Hindlimb muscle (tissue), 1 donor: Measurements from ENCODE around the gene ZNF771. TPM values are rescaled to one million over a fixed set of nuclear protein-coding genes. Genes with fewer than 3 reads are reported as not detected.
A peak's percentile ranks its signal among the peaks of the same experiment; 100 is the strongest.
"Not testable (repeated sequence)": the region's sequence is repeated elsewhere in the genome, so short reads cannot be mapped to it uniquely, and the experiment has no call there.

Experiments
- DNase-seq: peaks from one replicate; pipeline ENCODE4 v3.0.0-alpha.2; 2013
- polyA plus RNA-seq: library from polyadenylated mRNA; unstranded; fragments of 120-200 nt; gene quantifications from one replicate; pipeline ENCODE4 v1.2.1, GENCODE V29; 2013; ENCODE audit not compliant: insufficient read length

ZNF771 gene
- polyA plus RNA-seq, 1 donor: 6.0 TPM

DNA sequence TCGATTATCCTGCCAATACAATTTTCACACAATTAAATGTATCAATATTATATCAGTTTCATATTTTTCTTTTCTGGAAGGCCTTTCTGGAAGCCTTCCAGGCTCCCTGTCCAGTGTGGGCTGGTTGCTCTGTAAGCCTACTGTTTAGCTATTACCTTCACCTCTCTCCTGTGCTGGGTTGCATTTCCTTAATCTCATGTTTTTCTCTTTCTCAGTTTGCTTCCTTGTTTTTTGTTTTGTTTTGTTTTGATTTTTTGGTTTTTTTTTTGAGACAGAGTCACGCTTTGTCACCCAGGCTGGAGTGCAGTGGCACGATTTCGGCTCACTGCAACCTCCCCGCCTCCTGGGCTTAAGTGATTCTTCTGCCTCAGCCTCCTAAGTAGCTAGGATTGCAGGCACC is 31.4 kb downstream of the ZNF771 start:
- no peak for DNase-seq

DNA sequence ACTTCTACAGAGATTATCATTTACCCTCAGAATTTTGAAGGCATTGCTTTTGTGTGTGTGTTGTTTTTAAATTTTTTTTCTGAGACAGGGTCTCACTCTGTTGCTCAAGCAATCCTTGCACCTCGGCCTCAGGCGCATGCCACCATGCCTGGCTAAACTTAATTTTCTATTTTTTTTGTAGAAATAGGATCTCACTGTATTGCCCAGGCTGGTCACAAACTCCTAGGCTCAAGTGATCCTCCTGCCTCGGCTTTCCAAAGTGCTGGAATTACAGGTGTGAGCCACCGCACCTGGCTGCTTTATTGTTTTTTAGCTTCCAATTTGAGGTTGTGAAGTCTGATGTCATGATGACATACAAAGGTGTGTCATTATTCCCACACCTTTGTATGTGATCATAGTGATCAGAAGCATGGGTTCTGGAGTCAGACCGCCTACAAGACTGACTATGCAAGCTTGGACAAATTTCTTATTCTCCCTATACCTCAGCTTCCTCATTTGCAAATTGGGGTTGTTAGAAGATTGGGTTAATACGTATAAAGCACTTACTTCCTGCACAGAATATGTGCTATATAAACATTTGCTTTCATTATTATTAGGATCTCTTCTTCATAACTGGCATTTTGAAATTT is 32.4 kb downstream of the ZNF771 start:
- DNase-seq: no peak

- no peak for DNase-seq
Observed at GRCh38 chr16:30443631-30444030, 36.2 kb downstream of the ZNF771 start.

GRCh38 chr16:30444231-30445148 is 37.1 kb downstream of the ZNF771 start:
- no peak for DNase-seq

DNA sequence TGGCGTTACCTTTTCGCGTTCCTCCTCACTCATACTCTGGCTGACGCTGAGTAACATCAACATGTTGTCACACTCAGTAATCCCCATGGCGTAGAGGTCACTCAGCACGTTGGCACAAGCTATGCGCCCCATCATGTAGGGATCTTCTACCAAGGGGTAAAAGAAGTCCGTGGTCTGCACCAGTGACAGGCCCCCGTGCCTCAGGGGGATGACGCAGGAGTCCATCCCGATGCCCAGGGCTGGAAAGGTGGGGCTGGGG is 37.7 kb downstream of the ZNF771 start:
- DNase-seq: no peak

DNA sequence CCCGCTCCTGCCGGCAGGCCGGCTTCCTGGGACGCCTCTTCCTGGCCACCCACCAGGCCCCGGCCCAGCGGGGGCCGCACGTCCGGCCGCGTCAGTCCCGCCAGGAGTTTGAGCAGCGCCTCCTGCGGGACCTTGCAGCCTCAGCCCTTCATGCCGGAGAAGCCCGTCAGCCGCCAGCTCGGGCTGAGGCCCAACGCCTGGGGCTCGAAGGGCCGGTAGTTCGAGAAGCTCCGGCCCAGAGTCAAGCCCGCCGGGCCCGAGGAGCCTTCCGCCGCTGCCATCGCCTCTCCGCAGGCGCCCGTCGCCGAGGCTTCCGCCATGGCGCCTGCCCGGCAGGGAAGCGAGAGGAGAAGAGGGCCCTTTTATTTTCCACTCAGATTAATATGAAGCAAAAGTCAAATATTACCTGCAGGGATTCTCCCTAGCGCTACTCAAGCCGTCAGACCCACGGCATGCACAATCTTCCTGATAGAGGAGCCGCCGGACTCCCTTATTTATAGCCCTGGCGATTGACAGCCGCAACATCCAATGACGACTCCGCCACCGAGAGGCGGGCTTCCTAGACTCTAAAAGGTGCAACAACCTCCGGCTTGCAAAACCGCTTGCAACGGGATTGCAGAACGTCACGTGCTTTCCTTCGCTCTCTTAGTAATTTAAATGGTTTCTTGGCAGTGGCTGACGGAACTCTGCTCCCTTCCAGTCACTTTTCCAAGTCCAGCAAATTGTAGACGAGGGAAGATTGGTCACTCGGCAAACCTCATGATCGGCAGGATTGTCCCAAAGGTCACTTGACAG is 38.2 kb downstream of the ZNF771 start, which contains the start of gene SEPHS2:
Gene SEPHS2 (minus strand): TSS at position 467 of the 795 bp plus-strand sequence. CDS start 147 bp downstream, at position 320.
- DNase-seq: peak; percentile 94

DNA sequence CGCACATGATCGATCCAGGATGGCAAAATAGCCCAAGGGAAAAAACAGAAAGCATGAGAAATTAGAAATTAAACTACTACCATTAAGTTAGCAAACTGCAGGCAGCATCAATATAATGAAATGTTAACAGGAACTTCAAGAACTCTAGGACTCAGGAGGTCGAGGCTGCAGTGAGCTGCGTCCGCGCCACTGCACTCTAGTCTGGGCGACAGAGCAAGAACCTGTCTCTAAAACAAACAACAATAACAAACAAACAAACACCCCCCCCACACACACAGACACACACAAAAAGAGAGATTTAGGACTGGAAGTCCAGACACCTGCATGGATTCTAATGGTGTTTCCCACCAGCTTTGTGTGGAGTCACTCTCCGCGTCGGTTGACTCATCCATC is 38.8 kb downstream of the ZNF771 start:
- DNase-seq: no peak

- no peak for DNase-seq
Observed at GRCh38 chr16:30447512-30448226, 40.3 kb downstream of the ZNF771 start.

- DNase-seq: no peak
Observed at GRCh38 chr16:30449116-30449435, 41.7 kb downstream of the ZNF771 start.

GRCh38 chr16:30452709-30453580 is 45.5 kb downstream of the ZNF771 start:
- DNase-seq: not testable (repeated sequence)

DNA sequence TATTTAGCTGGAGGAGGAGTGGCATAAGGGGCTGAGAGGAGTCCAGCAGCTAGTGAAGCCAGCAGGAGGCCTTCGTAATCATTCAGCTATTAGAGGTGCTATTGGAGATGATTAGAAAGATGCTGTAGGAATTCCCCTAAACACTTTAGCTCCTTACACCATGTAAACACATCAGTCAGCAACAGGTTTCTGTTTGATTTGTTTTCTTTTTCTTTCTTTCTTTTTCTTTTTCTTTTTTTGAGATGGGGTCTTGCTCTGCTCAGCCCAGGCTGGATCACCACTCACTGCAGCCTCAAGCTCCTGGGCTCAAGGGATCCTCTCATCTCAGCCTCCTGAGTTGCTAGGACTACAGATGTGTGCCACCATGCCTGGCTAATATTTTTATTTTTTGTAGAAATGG is 48.9 kb downstream of the ZNF771 start:
- DNase-seq: no peak

DNA sequence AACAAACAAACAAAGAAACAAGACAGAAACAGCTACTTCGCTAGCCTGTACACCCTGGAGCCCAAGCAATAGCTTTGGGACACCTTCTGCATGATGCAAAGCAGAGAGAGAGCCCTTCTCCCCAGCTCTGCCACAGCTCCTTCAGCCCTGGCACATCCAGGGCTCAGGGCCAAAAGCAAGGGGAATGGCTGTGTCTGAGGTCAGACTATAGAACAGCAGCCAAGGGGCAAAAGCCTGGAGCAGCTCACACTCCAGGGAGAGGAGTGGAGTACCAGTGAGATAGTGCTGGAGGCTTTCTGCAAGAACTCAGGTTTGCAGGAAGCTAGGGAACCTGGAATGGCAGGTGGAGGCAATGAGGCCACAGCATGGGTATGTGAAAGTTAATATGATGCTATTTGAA is 49.9 kb downstream of the ZNF771 start:
- DNase-seq: no peak

DNA sequence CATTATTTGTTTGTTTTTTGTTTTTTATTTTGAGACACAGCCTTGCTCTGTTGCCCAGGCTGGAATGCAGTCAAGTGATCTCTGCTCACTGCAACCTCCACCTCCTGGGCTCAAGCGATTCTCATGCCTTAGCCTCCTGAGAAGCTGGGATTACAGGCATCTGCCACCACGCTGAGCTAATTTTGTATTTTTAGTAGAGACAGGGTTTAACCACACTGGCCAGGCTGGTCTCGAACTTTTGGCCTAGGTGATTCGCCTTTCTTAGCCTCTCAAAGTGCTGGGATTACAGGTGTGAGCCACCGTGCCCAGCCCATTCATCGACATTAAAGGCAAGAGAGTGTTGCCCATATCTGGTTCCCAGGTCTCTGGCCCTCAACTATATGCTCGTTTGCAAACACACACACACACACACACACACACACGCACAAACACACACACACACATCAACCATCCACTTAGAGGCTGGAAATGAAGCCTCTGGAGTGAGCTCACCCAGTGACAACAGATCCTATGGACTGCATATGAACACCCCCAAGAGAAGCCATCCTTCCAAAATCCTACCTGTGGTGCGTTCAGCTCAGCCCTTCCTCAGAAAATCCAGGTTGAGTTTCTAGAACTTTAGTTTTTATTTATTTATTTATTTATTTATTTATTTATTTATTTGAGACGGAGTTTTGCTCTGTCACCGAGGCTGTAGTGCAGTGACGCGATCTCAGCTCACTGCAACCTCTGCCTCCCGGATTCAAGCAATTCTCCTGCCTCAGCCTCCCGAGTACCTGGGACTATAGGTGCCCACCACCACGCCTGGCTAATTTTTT is 50.5 kb downstream of the ZNF771 start:
- DNase-seq: no peak

GRCh38 chr16:30458561-30459394 is 51.4 kb downstream of the ZNF771 start:
- peak; percentile 15 for DNase-seq

DNA sequence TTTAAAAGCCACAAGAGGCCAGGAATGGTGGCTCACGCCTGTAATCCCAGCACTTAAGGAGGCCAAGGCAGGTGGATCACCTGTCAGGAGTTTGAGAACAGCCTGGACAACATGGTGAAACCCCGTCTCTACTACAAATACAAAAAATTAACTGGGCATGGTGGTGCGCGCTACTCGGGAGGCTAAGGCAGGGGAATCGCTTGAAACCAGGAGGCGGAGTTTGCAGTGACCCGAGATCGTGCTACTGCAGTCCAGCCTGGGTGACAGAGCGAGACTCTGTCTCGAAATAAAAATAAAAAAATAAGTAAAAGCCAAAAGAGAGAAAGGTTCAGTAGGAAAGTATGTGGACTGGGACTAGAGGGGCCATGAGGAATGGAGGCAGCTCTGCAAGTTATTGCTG is 52.0 kb downstream of the ZNF771 start:
- DNase-seq: no peak

DNA sequence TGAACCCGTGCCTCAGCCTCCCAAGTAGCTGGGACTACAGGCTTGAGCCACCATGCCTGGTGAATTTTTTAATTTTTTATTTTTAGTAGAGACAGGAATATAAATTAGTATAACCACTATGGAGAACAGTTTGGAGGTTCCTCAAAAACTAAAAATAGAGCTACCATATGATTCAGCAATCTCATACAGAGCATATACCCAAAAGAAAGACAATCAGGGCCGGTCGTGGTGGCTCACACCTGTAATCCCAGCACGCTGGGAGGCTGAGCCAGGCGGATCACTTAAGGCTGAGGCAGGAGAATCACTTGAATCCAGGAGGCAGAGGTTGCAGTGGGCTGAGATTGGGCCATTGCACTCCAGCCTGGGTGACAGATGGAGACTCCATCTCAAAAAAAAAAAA is 54.0 kb downstream of the ZNF771 start:
- DNase-seq: not testable (repeated sequence)

DNA sequence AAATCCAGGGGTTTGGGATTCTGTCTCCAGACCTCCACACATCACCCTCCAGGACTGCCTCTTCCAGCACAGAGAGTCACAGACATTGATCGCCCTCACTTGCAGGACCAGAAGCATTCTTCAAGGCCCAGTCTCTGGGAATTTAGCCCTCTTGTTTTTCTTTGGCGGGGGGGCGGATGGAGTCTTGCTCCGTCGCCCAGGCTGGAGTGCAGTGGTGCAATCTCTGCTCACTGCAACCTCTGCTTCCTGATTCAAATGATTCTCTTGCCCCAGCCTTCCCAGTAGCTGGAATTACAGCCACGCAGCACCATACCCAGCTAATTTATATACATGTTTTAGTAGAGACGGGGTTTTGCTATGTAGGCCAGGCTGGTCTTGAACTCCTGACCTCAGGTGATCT is 56.7 kb downstream of the ZNF771 start:
- DNase-seq: no peak
